DND-41 (cell line): Measurements from ENCODE around the gene SLC38A11.

Experiments
- ATAC-seq: fragments of 200-7000 bp; cut with Tn5 transposase; 3 replicates; pipeline ENCODE4 v1.9.1; 2021; ENCODE audit warnings: low read depth; ENCODE audit not compliant: insufficient read depth
- DNase-seq: peaks from one replicate; pipeline ENCODE4 v3.0.0-alpha.2; 2020
- H2AFZ ChIP-seq: 2 replicates; pipeline ENCODE4 v1.6.0; 2012; ENCODE audit warnings: low read depth, low read length
- H3K27ac ChIP-seq: 2 replicates; pipeline ENCODE4 v1.5.1; 2012; ENCODE audit warnings: low read length, inconsistent platforms
- H3K27me3 ChIP-seq: fragments of 200-600 bp; sonication (generic); 2 replicates; pipeline ENCODE4 v1.6.0; 2012; ENCODE audit warnings: low read length, mild to moderate bottlenecking, inconsistent platforms; ENCODE audit not compliant: insufficient read depth, poor library complexity
- H3K36me3 ChIP-seq: 2 replicates; pipeline ENCODE4 v1.5.1; 2012; ENCODE audit warnings: low read length, inconsistent platforms; ENCODE audit not compliant: insufficient read depth
- H3K4me1 ChIP-seq: 2 replicates; pipeline ENCODE4 v1.5.1; 2012; ENCODE audit warnings: mild to moderate bottlenecking, low read length; ENCODE audit not compliant: insufficient read depth
- H3K4me2 ChIP-seq: 2 replicates; pipeline ENCODE4 v1.6.0; 2012; ENCODE audit warnings: mild to moderate bottlenecking, moderate library complexity, low read length, inconsistent platforms; ENCODE audit not compliant: insufficient read depth
- H3K4me3 ChIP-seq, 2 experiments: fragments of 200-600 bp in 1 of 2; shearing (Covaris generic) in 1 of 2; 2 replicates each; pipeline ENCODE4 v1.5.1; 2012 to 2016; ENCODE audit warnings: inconsistent platforms in 2 of 2, low read length in 2 of 2, mild to moderate bottlenecking in 2 of 2, low read depth in 1 of 2, moderate library complexity in 1 of 2
- H3K79me2 ChIP-seq: 2 replicates; pipeline ENCODE4 v1.6.0; 2012; ENCODE audit warnings: low read length, inconsistent platforms; ENCODE audit not compliant: insufficient read depth
- H3K9ac ChIP-seq: 2 replicates; pipeline ENCODE4 v1.6.0; 2012; ENCODE audit warnings: low read depth, mild to moderate bottlenecking, inconsistent platforms, low read length, moderate library complexity
- H3K9me3 ChIP-seq: 2 replicates; pipeline ENCODE4 v1.5.1; 2012; ENCODE audit warnings: low read length, moderate library complexity, mild to moderate bottlenecking, inconsistent platforms; ENCODE audit not compliant: insufficient read depth, severe bottlenecking
- H4K20me1 ChIP-seq: 2 replicates; pipeline ENCODE4 v1.6.0; 2012; ENCODE audit warnings: low read length; ENCODE audit not compliant: insufficient read depth
- CTCF ChIP-seq: IDR thresholded peaks from 2 replicates; pipeline ENCODE4 v1.5.1; 2012; ENCODE audit warnings: borderline replicate concordance, low read length, moderate library complexity, mild to moderate bottlenecking; ENCODE audit not compliant: poor library complexity, severe bottlenecking; ENCODE audit errors: extremely low read depth
- EZH2 ChIP-seq: IDR thresholded peaks from 3 replicates; pipeline ENCODE4 v1.6.1; 2012; ENCODE audit warnings: borderline replicate concordance, low read depth, mild to moderate bottlenecking, moderate library complexity, low read length, inconsistent platforms; ENCODE audit not compliant: severe bottlenecking

SLC38A11 gene

DNA sequence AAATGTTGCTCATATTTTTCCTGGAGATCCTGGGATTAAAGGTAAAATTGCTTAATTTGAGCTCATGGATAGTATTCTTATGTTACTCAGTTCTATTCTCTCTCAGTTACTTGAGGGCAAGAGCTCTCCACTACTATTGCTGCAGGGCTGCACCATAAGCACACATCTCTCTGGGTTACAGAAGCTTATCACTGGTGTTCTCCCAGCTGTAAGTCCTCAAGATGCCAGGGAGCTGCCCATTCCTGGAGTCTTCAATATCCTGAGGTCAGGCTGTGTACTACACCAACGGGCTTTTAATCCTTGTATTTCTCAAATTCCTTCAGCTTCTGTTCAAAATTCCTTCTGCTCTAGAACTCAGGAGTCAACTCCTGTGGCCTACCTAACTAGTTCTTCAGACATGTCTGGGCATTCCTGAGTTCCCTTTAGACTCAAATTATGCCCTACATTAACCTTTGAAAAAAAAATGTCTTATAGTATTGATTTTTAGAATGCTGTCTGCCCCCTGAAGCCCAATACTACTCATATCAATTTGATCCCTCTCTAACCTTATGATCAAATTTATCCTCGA, 96.0 kb downstream of the SLC38A11 start:
- Histone ChIP-seq H3K79me2 (no peaks in the 10 kb centered on the region), H2AFZ (no peak overlapping the region), H3K9me3 (no peaks in the 10 kb centered on the region), H3K4me3 (no peak overlapping the region), H3K4me1 (no peaks in the 10 kb centered on the region), H3K27me3 (no peaks in the 10 kb centered on the region), H3K27ac (no peak overlapping the region), H3K4me2 (no peak overlapping the region), H3K9ac (no peak overlapping the region), H4K20me1 (no peaks in the 10 kb centered on the region), H3K36me3 (no peaks in the 10 kb centered on the region)
- TF ChIP-seq EZH2 (no peak), CTCF (no peak)
- ATAC-seq (no peak), DNase-seq (no peak)

DNA sequence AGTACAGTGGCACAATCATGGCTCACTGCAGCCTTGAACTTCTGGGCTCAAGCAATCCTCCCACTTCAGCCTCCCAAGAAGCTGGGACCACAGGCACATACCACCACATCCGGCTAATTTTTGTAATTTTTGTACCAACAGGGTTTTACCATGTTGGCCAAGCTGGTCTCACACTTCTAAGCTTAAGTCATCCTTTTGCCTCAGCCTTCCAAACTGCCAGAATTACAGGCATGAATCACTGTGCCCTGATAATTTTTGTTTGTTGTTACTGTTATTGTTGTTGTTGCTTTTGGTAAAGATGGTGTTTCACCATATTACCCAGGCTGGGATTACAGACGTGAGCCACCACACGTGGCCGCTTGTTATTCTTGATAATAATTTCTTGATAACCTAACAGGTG, 103.2 kb downstream of the SLC38A11 start:
- Histone ChIP-seq H3K4me3 (no peak overlapping the region), H3K27ac (no peak overlapping the region), H3K4me2 (no peak overlapping the region), H3K79me2 (no peaks in the 10 kb centered on the region), H4K20me1 (no peaks in the 10 kb centered on the region), H2AFZ (no peak overlapping the region), H3K27me3 (no peaks in the 10 kb centered on the region), H3K9me3 (no peaks in the 10 kb centered on the region), H3K4me1 (no peaks in the 10 kb centered on the region), H3K36me3 (no peaks in the 10 kb centered on the region), H3K9ac (no peak overlapping the region)
- TF ChIP-seq CTCF (no peak), EZH2 (no peak)
- DNase-seq = no peak
- no peak for ATAC-seq

GRCh38 chr2:164850235-164850634, 105.1 kb downstream of the SLC38A11 start:
- no peaks in the 10 kb centered on the region for H4K20me1 ChIP-seq
- no peak for ATAC-seq
- no peaks in the 10 kb centered on the region for H3K36me3 ChIP-seq
- H3K4me3 ChIP-seq = no peak overlapping the region
- TF ChIP-seq EZH2 (no peak), CTCF (no peak)
- no peak for DNase-seq
- H3K4me2 ChIP-seq = no peak overlapping the region
- H3K27ac ChIP-seq = no peak overlapping the region
- no peaks in the 10 kb centered on the region for H3K27me3 ChIP-seq
- no peaks in the 10 kb centered on the region for H3K9me3 ChIP-seq
- no peaks in the 10 kb centered on the region for H3K79me2 ChIP-seq
- H3K9ac ChIP-seq = no peak overlapping the region
- H3K4me1 ChIP-seq = no peaks in the 10 kb centered on the region
- no peak overlapping the region for H2AFZ ChIP-seq

DNA sequence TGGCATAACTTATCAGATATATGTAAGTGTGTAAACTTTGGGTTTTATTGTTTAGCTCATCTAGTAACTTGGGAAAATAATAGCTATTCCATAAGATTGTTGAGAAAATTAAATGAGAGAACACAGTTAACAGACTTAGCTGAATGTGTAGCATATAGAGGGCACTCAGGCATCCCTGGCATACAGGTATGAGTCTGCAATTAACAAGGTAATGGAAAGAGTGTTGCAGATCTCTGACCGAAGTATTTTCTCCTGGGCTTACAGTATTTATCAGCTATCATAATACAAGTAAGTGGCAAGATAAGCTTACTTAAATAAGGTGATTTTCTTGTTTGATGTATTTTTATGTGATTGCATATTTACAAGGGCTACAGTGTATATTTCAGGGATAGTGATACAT, 105.8 kb downstream of the SLC38A11 start:
- Histone ChIP-seq H3K36me3 (no peaks in the 10 kb centered on the region), H3K4me2 (no peak overlapping the region), H3K4me3 (no peak overlapping the region), H3K27ac (no peak overlapping the region), H3K27me3 (no peaks in the 10 kb centered on the region), H3K79me2 (no peaks in the 10 kb centered on the region), H3K4me1 (no peaks in the 10 kb centered on the region), H4K20me1 (no peaks in the 10 kb centered on the region), H2AFZ (no peak overlapping the region), H3K9me3 (no peaks in the 10 kb centered on the region), H3K9ac (no peak overlapping the region)
- ATAC-seq (no peak), DNase-seq (no peak)
- TF ChIP-seq CTCF = no peak
- no peak for TF ChIP-seq EZH2
